ENCODE results near the gene PTPRD. TPM values are rescaled to one million over a fixed set of nuclear protein-coding genes. Genes with fewer than 3 reads are reported as not detected.

PTPRD gene
- total and polyA plus RNA-seq, 2 of the 4 experiments (the other 2 are of a cell fraction): 0.07 to 0.18 TPM

GRCh38 chr9:8826281-8826680, 1786.5 kb downstream of the PTPRD start:
- no peaks in the 10 kb centered on the region for H3K36me3 ChIP-seq (ENCODE audit: control insufficient read depth, insufficient read depth, low read length)
- BruUV-seq (replicated peaks): no TSS peak
- no peak overlapping the region for H2BK5ac ChIP-seq (ENCODE audit: low read depth, low read length, poor library complexity, severe bottlenecking)
- whole genome bisulfite sequencing, 2 experiments (ENCODE audit: extremely low coverage in 2 of 2, insufficient read length in 1 of 2): 46% methylated on average over 2 of the region's 2 CpGs; no CpG with 5 or more reads in 1 of the 2 experiments
- H3K18ac ChIP-seq (ENCODE audit: low read depth, low read length): no peak overlapping the region
- no peak overlapping the region for H2BK15ac ChIP-seq (ENCODE audit: low read depth, low read length)
- H3K23ac ChIP-seq (ENCODE audit: low read depth, low read length): no peak overlapping the region
- H2AFZ ChIP-seq (replicated peaks; ENCODE audit: low read length, poor library complexity): no peak overlapping the region
- intact Hi-C loops (cut with micrococcal nuclease): no loop called here
- no peak overlapping the region for H3K4me2 ChIP-seq (ENCODE audit: low read depth, low read length)
- no peak for TF ChIP-seq MAZ (IDR thresholded peaks at IDR 0.05; ENCODE audit: borderline replicate concordance, low read depth, low read length)
- TF ChIP-seq, protein P1, sequence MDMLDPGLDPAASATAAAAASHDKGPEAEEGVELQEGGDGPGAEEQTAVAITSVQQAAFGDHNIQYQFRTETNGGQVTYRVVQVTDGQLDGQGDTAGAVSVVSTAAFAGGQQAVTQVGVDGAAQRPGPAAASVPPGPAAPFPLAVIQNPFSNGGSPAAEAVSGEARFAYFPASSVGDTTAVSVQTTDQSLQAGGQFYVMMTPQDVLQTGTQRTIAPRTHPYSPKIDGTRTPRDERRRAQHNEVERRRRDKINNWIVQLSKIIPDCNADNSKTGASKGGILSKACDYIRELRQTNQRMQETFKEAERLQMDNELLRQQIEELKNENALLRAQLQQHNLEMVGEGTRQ (IDR thresholded peaks at IDR 0.05; ENCODE audit: low read depth, low read length): no peak
- dilution Hi-C loops (cut with HindIII; ENCODE audit: low sequenced_read_pairs, unreplicated experiment): no loop called here
- no peak overlapping the region for H4K8ac ChIP-seq (ENCODE audit: low read depth in 2 of 2, low read length in 2 of 2)
- H3K14ac ChIP-seq (replicated peaks; ENCODE audit: low read depth, low read length): no peak overlapping the region
- H3K9me1 ChIP-seq (ENCODE audit: insufficient read depth, low read length): no peaks in the 10 kb centered on the region
- H3K9ac ChIP-seq (ENCODE audit: low read depth, low read length): no peak overlapping the region
- no peaks in the 10 kb centered on the region for H3K79me1 ChIP-seq (ENCODE audit: low read depth in 1 of 2, low read length in 2 of 2)
- POLR2A ChIA-PET (ENCODE audit: unreplicated experiment): no interaction called here
- no peak overlapping the region for H2BK120ac ChIP-seq (ENCODE audit: low read depth, low read length)
- no peak overlapping the region for H3K56ac ChIP-seq (ENCODE audit: extremely low read depth, insufficient read depth, low read length)
- no peak overlapping the region for H2AK9ac ChIP-seq (replicated peaks; ENCODE audit: low read depth, low read length, poor library complexity)
- DNase-seq (no peak), ATAC-seq (ENCODE audit: low read depth) (no peak)
- CTCF ChIA-PET: no interaction called here
- no peak overlapping the region for H2AK5ac ChIP-seq (ENCODE audit: low read depth, low read length)
- in situ Hi-C loops (cut with MboI; ENCODE audit: low sequenced_read_pairs): no loop called here
- H3K4ac ChIP-seq (ENCODE audit: low read depth, low read length): no peak overlapping the region
- no peak overlapping the region for H3K4me3 ChIP-seq (ENCODE audit: insufficient read depth, low read depth, low read length)
- H4K5ac ChIP-seq (ENCODE audit: low read depth, low read length): no peak overlapping the region
- no peak overlapping the region for H4K91ac ChIP-seq (ENCODE audit: insufficient read depth, low read depth, low read length)
- no peak overlapping the region for H3K27ac ChIP-seq (ENCODE audit: insufficient read depth, low read length)
- H4K20me1 ChIP-seq (ENCODE audit: insufficient read depth, low read length): no peaks in the 10 kb centered on the region
- H3K9me3 ChIP-seq (ENCODE audit: control insufficient read depth, insufficient read depth, low read length): 0 out of 2 replicates have a peak, but pooled peaks cover under 1% of the 10 kb centered on the region
- no peak overlapping the region for H2BK20ac ChIP-seq (ENCODE audit: low read depth, low read length)
- no peaks in the 10 kb centered on the region for H3K4me1 ChIP-seq (ENCODE audit: control insufficient read depth, insufficient read depth, low read length)
- no peaks in the 10 kb centered on the region for H3K27me3 ChIP-seq (ENCODE audit: control insufficient read depth, insufficient read depth, low read length)
